ENCODE measurements around the gene SLC25A5. TPM values are rescaled to one million over a fixed set of nuclear protein-coding genes. Genes with fewer than 3 reads are reported as not detected.

SLC25A5 gene
- polyA plus RNA-seq (2013), result 273 and 285 TPM in 2 replicates

- Histone ChIP-seq H3K27me3 (ENCODE audit: insufficient read depth, low read length) (no peaks in the 10 kb centered on the region), H2AFZ (ENCODE audit: insufficient read depth, low read length, poor library complexity) (peak within 1 kb of the TSS; percentile 75), H3K79me1 (ENCODE audit: low read length) (peaks cover 8% of the 10 kb centered on the region), H3K4me2 (ENCODE audit: low read length) (peak within 1 kb of the TSS; percentile 95), H3K14ac (ENCODE audit: low read length) (peak within 1 kb of the TSS; percentile 64), H3K9ac (ENCODE audit: low read length) (peak within 1 kb of the TSS; percentile 89), H4K12ac (ENCODE audit: low read depth, low read length) (peak within 1 kb of the TSS; percentile 81), H3K4me1 (ENCODE audit: control insufficient read depth in 1 of 2, insufficient read depth in 2 of 2, low read length in 2 of 2) (peaks cover 3 to 5% of the 10 kb centered on the region in 2 experiments), H3K9me3 (ENCODE audit: insufficient read depth, low read depth, low read length) (no peaks in the 10 kb centered on the region), H2BK120ac (ENCODE audit: insufficient read depth, low read length, poor library complexity) (peak within 1 kb of the TSS; percentile 75), H2BK12ac (ENCODE audit: low read length) (no peak within 1 kb of the TSS), H3K79me2 (ENCODE audit: control insufficient read depth, insufficient read depth, low read length, poor library complexity) (peaks cover 5% of the 10 kb centered on the region), H2AK5ac (ENCODE audit: low read length) (no peak within 1 kb of the TSS), H3K4me3 (ENCODE audit: low read depth, low read length) (peak within 1 kb of the TSS; percentile 97), H3K36me3 (ENCODE audit: control insufficient read depth in 1 of 2, insufficient read depth in 2 of 2, low read length in 2 of 2) (peaks cover 6 to 16% of the 10 kb centered on the region in 2 experiments), H3K4ac (ENCODE audit: low read depth, low read length) (peak within 1 kb of the TSS; percentile 70), H3K27ac (ENCODE audit: low read depth, low read length) (peak within 1 kb of the TSS; percentile 84), H4K91ac (ENCODE audit: low read depth, low read length) (peak within 1 kb of the TSS; percentile 80), H3K23ac (ENCODE audit: low read length) (no peak within 1 kb of the TSS), H3K18ac (ENCODE audit: low read length) (peak within 1 kb of the TSS; percentile 93), H4K8ac (ENCODE audit: low read depth, low read length) (peak within 1 kb of the TSS; percentile 91), H2BK5ac (ENCODE audit: low read depth, low read length, poor library complexity) (peak within 1 kb of the TSS; percentile 64)
- peak; percentile 78 to 79 for DNase-seq
- no CpG with 5 or more reads among the region's 46 CpGs for WGBS (ENCODE audit: extremely low coverage, insufficient coverage, insufficient read length)
Measured at GRCh38 chrX:119467842-119468550, at the start of gene SLC25A5. TSS of gene SLC25A5 (plus strand) at chrX:119468444. CDS start at chrX:119468516, 72 bp downstream.

- no peaks in the 10 kb centered on the region for H3K79me2 ChIP-seq (ENCODE audit: control insufficient read depth, insufficient read depth, low read length, poor library complexity)
- peaks cover 0 to 2% of the 10 kb centered on the region in 2 experiments for H3K36me3 ChIP-seq (ENCODE audit: control insufficient read depth in 1 of 2, insufficient read depth in 2 of 2, low read length in 2 of 2)
- no peaks in the 10 kb centered on the region for H3K9me3 ChIP-seq (ENCODE audit: insufficient read depth, low read depth, low read length)
- H3K9ac ChIP-seq (ENCODE audit: low read length), result no peak overlapping the region
- no peak overlapping the region for H2AK5ac ChIP-seq (ENCODE audit: low read length)
- H2BK5ac ChIP-seq (ENCODE audit: low read depth, low read length, poor library complexity), result no peak overlapping the region
- H3K23ac ChIP-seq (ENCODE audit: low read length), result no peak overlapping the region
- no peak overlapping the region for H3K14ac ChIP-seq (ENCODE audit: low read length)
- H3K4ac ChIP-seq (ENCODE audit: low read depth, low read length), result no peak overlapping the region
- H3K18ac ChIP-seq (ENCODE audit: low read length), result no peak overlapping the region
- H3K4me3 ChIP-seq (ENCODE audit: low read depth, low read length), result no peak overlapping the region
- no peak overlapping the region for H3K27ac ChIP-seq (ENCODE audit: low read depth, low read length)
- H2BK120ac ChIP-seq (ENCODE audit: insufficient read depth, low read length, poor library complexity), result no peak overlapping the region
- H3K4me1 ChIP-seq (ENCODE audit: control insufficient read depth in 1 of 2, insufficient read depth in 2 of 2, low read length in 2 of 2), result no peaks in the 10 kb centered on the region
- H3K27me3 ChIP-seq (ENCODE audit: insufficient read depth, low read length), result no peaks in the 10 kb centered on the region
- H2AFZ ChIP-seq (ENCODE audit: insufficient read depth, low read length, poor library complexity), result no peak overlapping the region
- no peak overlapping the region for H4K91ac ChIP-seq (ENCODE audit: low read depth, low read length)
- H4K8ac ChIP-seq (ENCODE audit: low read depth, low read length), result no peak overlapping the region
- H2BK12ac ChIP-seq (ENCODE audit: low read length), result no peak overlapping the region
- no CpG with 5 or more reads among the region's 4 CpGs for WGBS (ENCODE audit: extremely low coverage, insufficient coverage, insufficient read length)
- H3K4me2 ChIP-seq (ENCODE audit: low read length), result no peak overlapping the region
- H4K12ac ChIP-seq (ENCODE audit: low read depth, low read length), result no peak overlapping the region
- H3K79me1 ChIP-seq (ENCODE audit: low read length), result no peaks in the 10 kb centered on the region
- no peak for DNase-seq
Measured at GRCh38 chrX:119419146-119419545, 49.1 kb upstream of the SLC25A5 start.

- Histone ChIP-seq H2AFZ (ENCODE audit: insufficient read depth, low read length, poor library complexity) (no peak overlapping the region), H2BK12ac (ENCODE audit: low read length) (no peak overlapping the region), H3K9me3 (ENCODE audit: insufficient read depth, low read depth, low read length) (no peaks in the 10 kb centered on the region), H3K27me3 (ENCODE audit: insufficient read depth, low read length) (no peaks in the 10 kb centered on the region), H3K79me1 (ENCODE audit: low read length) (no peaks in the 10 kb centered on the region), H4K12ac (ENCODE audit: low read depth, low read length) (no peak overlapping the region), H3K4me1 (ENCODE audit: control insufficient read depth in 1 of 2, insufficient read depth in 2 of 2, low read length in 2 of 2) (no peaks in the 10 kb centered on the region), H3K4me2 (ENCODE audit: low read length) (no peak overlapping the region), H3K27ac (ENCODE audit: low read depth, low read length) (no peak overlapping the region), H3K23ac (ENCODE audit: low read length) (no peak overlapping the region), H3K18ac (ENCODE audit: low read length) (no peak overlapping the region), H4K91ac (ENCODE audit: low read depth, low read length) (no peak overlapping the region), H3K36me3 (ENCODE audit: control insufficient read depth in 1 of 2, insufficient read depth in 2 of 2, low read length in 2 of 2) (peaks cover 0 to 2% of the 10 kb centered on the region in 2 experiments), H2AK5ac (ENCODE audit: low read length) (no peak overlapping the region), H3K14ac (ENCODE audit: low read length) (no peak overlapping the region), H2BK5ac (ENCODE audit: low read depth, low read length, poor library complexity) (no peak overlapping the region), H2BK120ac (ENCODE audit: insufficient read depth, low read length, poor library complexity) (no peak overlapping the region), H3K4ac (ENCODE audit: low read depth, low read length) (no peak overlapping the region), H3K9ac (ENCODE audit: low read length) (no peak overlapping the region), H3K79me2 (ENCODE audit: control insufficient read depth, insufficient read depth, low read length, poor library complexity) (no peaks in the 10 kb centered on the region), H3K4me3 (ENCODE audit: low read depth, low read length) (no peak overlapping the region), H4K8ac (ENCODE audit: low read depth, low read length) (no peak overlapping the region)
- no peak for DNase-seq
- no CpG with 5 or more reads among the region's 2 CpGs for WGBS (ENCODE audit: extremely low coverage, insufficient coverage, insufficient read length)
Measured at GRCh38 chrX:119419898-119420297, 48.3 kb upstream of the SLC25A5 start.

- Histone ChIP-seq H3K79me1 (ENCODE audit: low read length) (no peaks in the 10 kb centered on the region), H2AFZ (ENCODE audit: insufficient read depth, low read length, poor library complexity) (no peak overlapping the region), H3K14ac (ENCODE audit: low read length) (no peak overlapping the region), H3K27ac (ENCODE audit: low read depth, low read length) (no peak overlapping the region), H2BK5ac (ENCODE audit: low read depth, low read length, poor library complexity) (no peak overlapping the region), H3K79me2 (ENCODE audit: control insufficient read depth, insufficient read depth, low read length, poor library complexity) (no peaks in the 10 kb centered on the region), H3K9ac (ENCODE audit: low read length) (no peak overlapping the region), H3K36me3 (ENCODE audit: control insufficient read depth in 1 of 2, insufficient read depth in 2 of 2, low read length in 2 of 2) (peaks cover 0 to 2% of the 10 kb centered on the region in 2 experiments), H4K8ac (ENCODE audit: low read depth, low read length) (no peak overlapping the region), H3K18ac (ENCODE audit: low read length) (no peak overlapping the region), H3K9me3 (ENCODE audit: insufficient read depth, low read depth, low read length) (no peaks in the 10 kb centered on the region), H4K91ac (ENCODE audit: low read depth, low read length) (no peak overlapping the region), H2BK12ac (ENCODE audit: low read length) (no peak overlapping the region), H2AK5ac (ENCODE audit: low read length) (no peak overlapping the region), H3K4me3 (ENCODE audit: low read depth, low read length) (no peak overlapping the region), H4K12ac (ENCODE audit: low read depth, low read length) (no peak overlapping the region), H3K4ac (ENCODE audit: low read depth, low read length) (no peak overlapping the region), H3K4me2 (ENCODE audit: low read length) (no peak overlapping the region), H2BK120ac (ENCODE audit: insufficient read depth, low read length, poor library complexity) (no peak overlapping the region), H3K23ac (ENCODE audit: low read length) (no peak overlapping the region), H3K4me1 (ENCODE audit: control insufficient read depth in 1 of 2, insufficient read depth in 2 of 2, low read length in 2 of 2) (no peaks in the 10 kb centered on the region), H3K27me3 (ENCODE audit: insufficient read depth, low read length) (no peaks in the 10 kb centered on the region)
- no CpG with 5 or more reads among the region's 7 CpGs for WGBS (ENCODE audit: extremely low coverage, insufficient coverage, insufficient read length)
- DNase-seq, result no peak
Measured at GRCh38 chrX:119421016-119421705, 47.1 kb upstream of the SLC25A5 start.
